Vagina (tissue), 2 donors: ENCODE data around the gene MYLK2.

ENCODE experiments used
- CTCF ChIP-seq, 3 experiments: fragments of 450-650 bp in 2 of 3; fragments of 200-600 bp in 1 of 3; sonication (generic) in 1 of 3; IDR thresholded peaks; one replicate each; pipeline ENCODE4 v1.5.1; 2017 to 2019; ENCODE audit warnings: antibody characterized with exemption in 3 of 3, mild to moderate bottlenecking in 2 of 3, moderate library complexity in 2 of 3
- POLR2A ChIP-seq, 2 donors: fragments of 450-650 bp; IDR thresholded peaks; one replicate each; pipeline ENCODE4 v1.6.1; 2017; ENCODE audit warnings: antibody characterized with exemption in 2 of 2, mild to moderate bottlenecking in 2 of 2, moderate library complexity in 2 of 2

GRCh38 chr20:31819083-31819784, at the start of gene MYLK2:
- TF ChIP-seq CTCF (IDR thresholded peaks at IDR 0.05) = no peak
- TF ChIP-seq POLR2A (IDR thresholded peaks at IDR 0.05) = no peak
